IMR-90 (cell line): ENCODE measurements around the gene NAB1.

Experiments
- CTCF ChIP-seq: conservative IDR thresholded peaks from 2 replicates; pipeline ENCODE4 v1.5.1; 2012; ENCODE audit warnings: mild to moderate bottlenecking, low read depth, low read length, improper control_type of control experiment
- MAZ ChIP-seq: IDR thresholded peaks from 2 replicates; pipeline ENCODE4 v1.6.1; 2012; ENCODE audit warnings: low read depth, mild to moderate bottlenecking, low read length, improper control_type of control experiment, moderate library complexity, borderline replicate concordance
- POLR2A ChIP-seq: IDR thresholded peaks from 2 replicates; pipeline ENCODE4 v1.6.1; 2012; ENCODE audit warnings: mild to moderate bottlenecking, low read depth, low read length
- RAD21 ChIP-seq: IDR thresholded peaks from 2 replicates; pipeline ENCODE4 v1.6.1; 2012; ENCODE audit warnings: low read length, improper control_type of control experiment

DNA sequence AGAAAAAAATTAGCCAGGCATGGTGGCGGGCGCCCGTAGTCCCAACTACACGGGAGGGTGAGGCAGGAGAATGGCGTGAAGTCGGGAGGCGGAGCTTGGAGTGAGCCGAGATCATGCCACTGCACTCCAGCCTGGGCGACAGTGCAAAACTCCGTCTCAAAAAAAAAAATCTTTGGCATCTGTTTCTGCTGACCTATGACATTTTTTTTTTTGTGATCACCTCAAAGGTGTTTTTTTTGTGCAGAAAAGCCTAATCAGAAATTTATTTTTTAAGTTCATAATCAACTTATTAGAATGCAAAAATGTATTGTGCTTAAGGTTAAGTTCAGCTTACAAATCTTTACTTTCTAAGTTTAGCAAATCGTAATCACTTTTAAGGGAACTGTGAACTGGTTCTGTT lies 45.6 kb downstream of the NAB1 start:
- TF ChIP-seq RAD21 (no peak), CTCF (no peak), MAZ (no peak), POLR2A (no peak)
